GM18951 (cell line): ENCODE data around the gene CCDC97.
"Not testable (repeated sequence)": the region's sequence is repeated elsewhere in the genome, so short reads cannot be mapped to it uniquely, and the experiment has no call there.

Experiments
- POLR2A ChIP-seq: IDR thresholded peaks from 4 replicates; pipeline ENCODE4 v1.6.1; 2011; ENCODE audit warnings: mild to moderate bottlenecking; ENCODE audit not compliant: insufficient read length, insufficient read depth; ENCODE audit errors: extremely low read depth
- in situ Hi-C: fragments of 300-500 bp; cut with MboI; formaldehyde crosslinking; loops from one replicate; pipeline ENCODE4 v1.12.0; 2022; ENCODE audit warnings: low sequenced_read_pairs, mixed read lengths, inconsistent platforms; ENCODE audit not compliant: unreplicated experiment

CCDC97 gene

GRCh38 chr19:41288673-41289530 is 21.1 kb upstream of the CCDC97 start:
- in situ Hi-C loops = no loop called here
- no peak for TF ChIP-seq POLR2A

GRCh38 chr19:41289814-41290213 is 20.2 kb upstream of the CCDC97 start:
- in situ Hi-C loops = not testable (repeated sequence)

- in situ Hi-C loops = no loop called here
- TF ChIP-seq POLR2A = no peak
Observed at GRCh38 chr19:41294393-41294792, 15.6 kb upstream of the CCDC97 start.

GRCh38 chr19:41295499-41295898 is 14.5 kb upstream of the CCDC97 start:
- in situ Hi-C loops = no loop called here
- no peak for TF ChIP-seq POLR2A

- in situ Hi-C loops = no loop called here
- no peak for TF ChIP-seq POLR2A
Observed at GRCh38 chr19:41296433-41296871, 13.5 kb upstream of the CCDC97 start.

- no peak for TF ChIP-seq POLR2A
- in situ Hi-C loops = no loop called here
Observed at GRCh38 chr19:41297628-41298347, 12.2 kb upstream of the CCDC97 start.

GRCh38 chr19:41298348-41298964 is 11.5 kb upstream of the CCDC97 start:
- no peak for TF ChIP-seq POLR2A
- in situ Hi-C loops = no loop called here

GRCh38 chr19:41299046-41299754 is 10.8 kb upstream of the CCDC97 start:
- in situ Hi-C loops = no loop called here
- TF ChIP-seq POLR2A = no peak

- TF ChIP-seq POLR2A = no peak
- in situ Hi-C loops = no loop called here
Observed at GRCh38 chr19:41299755-41300089, 10.2 kb upstream of the CCDC97 start.

GRCh38 chr19:41300555-41300954 is 9.4 kb upstream of the CCDC97 start:
- in situ Hi-C loops = no loop called here

GRCh38 chr19:41302624-41303351 is 7.2 kb upstream of the CCDC97 start:
- TF ChIP-seq POLR2A = no peak
- in situ Hi-C loops = no loop called here

More at GRCh38 chr19:41300555-41300954, 9.4 kb upstream of the CCDC97 start:
- TF ChIP-seq POLR2A = no peak

GRCh38 chr19:41303954-41304353 is 6.0 kb upstream of the CCDC97 start:
- in situ Hi-C loops = no loop called here
- TF ChIP-seq POLR2A = no peak
